Measurements from ENCODE around the gene APBA2.

The APBA2 gene

GRCh38 chr15:28894631-28895030, 8.9 kb downstream of the APBA2 start:
- no peak for TF ChIP-seq CTCF (IDR thresholded peaks at IDR 0.05; ENCODE audit: extremely low read depth, insufficient read depth, missing control alignments)
- no peak for DNase-seq (ENCODE audit: low spot score)
- in situ Hi-C loops (cut with MboI; ENCODE audit: low pct_unique_long_range_greater_than_20kb, low sequenced_read_pairs, unreplicated experiment), result no loop called here

- in situ Hi-C loops (cut with MboI; ENCODE audit: low pct_unique_long_range_greater_than_20kb, low sequenced_read_pairs, unreplicated experiment), result no loop called here
- DNase-seq (ENCODE audit: low spot score), result no peak
- no peak for TF ChIP-seq CTCF (IDR thresholded peaks at IDR 0.05; ENCODE audit: extremely low read depth, insufficient read depth, missing control alignments)
These were observed 9.4 kb downstream of the APBA2 start for GRCh38 chr15:28895146-28895545.

- no peak for TF ChIP-seq CTCF (IDR thresholded peaks at IDR 0.05; ENCODE audit: extremely low read depth, insufficient read depth, missing control alignments)
- no peak for DNase-seq (ENCODE audit: low spot score)
- in situ Hi-C loops (cut with MboI; ENCODE audit: low pct_unique_long_range_greater_than_20kb, low sequenced_read_pairs, unreplicated experiment), result no loop called here
These were observed 9.8 kb downstream of the APBA2 start for GRCh38 chr15:28895566-28895965.

- in situ Hi-C loops (cut with MboI; ENCODE audit: low pct_unique_long_range_greater_than_20kb, low sequenced_read_pairs, unreplicated experiment), result no loop called here
- no peak for DNase-seq (ENCODE audit: low spot score)
- no peak for TF ChIP-seq CTCF (IDR thresholded peaks at IDR 0.05; ENCODE audit: extremely low read depth, insufficient read depth, missing control alignments)
These were observed 11.2 kb downstream of the APBA2 start for GRCh38 chr15:28896951-28897350.

GRCh38 chr15:28897861-28898585, 12.2 kb downstream of the APBA2 start:
- no peak for DNase-seq (ENCODE audit: low spot score)
- TF ChIP-seq CTCF (IDR thresholded peaks at IDR 0.05; ENCODE audit: extremely low read depth, insufficient read depth, missing control alignments), result no peak
- in situ Hi-C loops (cut with MboI; ENCODE audit: low pct_unique_long_range_greater_than_20kb, low sequenced_read_pairs, unreplicated experiment), result no loop called here

- DNase-seq (ENCODE audit: low spot score), result no peak
These were observed 13.4 kb downstream of the APBA2 start for GRCh38 chr15:28899061-28899738.

More at GRCh38 chr15:28899061-28899738, 13.4 kb downstream of the APBA2 start:
- in situ Hi-C loops (cut with MboI; ENCODE audit: low pct_unique_long_range_greater_than_20kb, low sequenced_read_pairs, unreplicated experiment), result no loop called here
- TF ChIP-seq CTCF (IDR thresholded peaks at IDR 0.05; ENCODE audit: extremely low read depth, insufficient read depth, missing control alignments), result no peak

All from GM13977 (cell line).